HEK293T (cell line): Measurements from ENCODE around the gene TIGD1.

ENCODE experiments used
- BHLHE40 ChIP-seq: fragments of 450-650 bp; IDR thresholded peaks from 2 replicates; pipeline ENCODE4 v1.6.1; 2016; ENCODE audit warnings: mild to moderate bottlenecking, moderate library complexity, borderline replicate concordance
- ELF4 ChIP-seq: fragments of 450-650 bp; IDR thresholded peaks from 2 replicates; pipeline ENCODE4 v1.6.1; 2017; ENCODE audit warnings: antibody characterized with exemption
- FOXM1 ChIP-seq: fragments of 450-650 bp; IDR thresholded peaks from 2 replicates; pipeline ENCODE4 v1.6.1; 2017; ENCODE audit warnings: mild to moderate bottlenecking, borderline replicate concordance
- HDGF ChIP-seq: fragments of 450-650 bp; IDR thresholded peaks from 2 replicates; pipeline ENCODE4 v1.6.1; 2017; ENCODE audit warnings: antibody characterized with exemption, borderline replicate concordance
- L3MBTL2 ChIP-seq: fragments of 450-650 bp; conservative IDR thresholded peaks from 2 replicates; pipeline ENCODE4 v1.6.1; 2016; ENCODE audit warnings: mild to moderate bottlenecking
- LEF1 ChIP-seq: fragments of 450-650 bp; IDR thresholded peaks from 2 replicates; pipeline ENCODE4 v1.6.1; 2017; ENCODE audit warnings: mild to moderate bottlenecking, borderline replicate concordance
- SP1 ChIP-seq: fragments of 450-650 bp; IDR thresholded peaks from 2 replicates; pipeline ENCODE4 v1.6.1; 2017
- SUZ12 ChIP-seq: fragments of 450-650 bp; IDR thresholded peaks from 2 replicates; pipeline ENCODE4 v1.6.1; 2016; ENCODE audit warnings: mild to moderate bottlenecking
- TARDBP ChIP-seq: fragments of 450-650 bp; IDR thresholded peaks from 2 replicates; pipeline ENCODE4 v1.6.1; 2016
- ZNF384 ChIP-seq: fragments of 450-650 bp; IDR thresholded peaks from 2 replicates; pipeline ENCODE4 v1.6.1; 2016

DNA sequence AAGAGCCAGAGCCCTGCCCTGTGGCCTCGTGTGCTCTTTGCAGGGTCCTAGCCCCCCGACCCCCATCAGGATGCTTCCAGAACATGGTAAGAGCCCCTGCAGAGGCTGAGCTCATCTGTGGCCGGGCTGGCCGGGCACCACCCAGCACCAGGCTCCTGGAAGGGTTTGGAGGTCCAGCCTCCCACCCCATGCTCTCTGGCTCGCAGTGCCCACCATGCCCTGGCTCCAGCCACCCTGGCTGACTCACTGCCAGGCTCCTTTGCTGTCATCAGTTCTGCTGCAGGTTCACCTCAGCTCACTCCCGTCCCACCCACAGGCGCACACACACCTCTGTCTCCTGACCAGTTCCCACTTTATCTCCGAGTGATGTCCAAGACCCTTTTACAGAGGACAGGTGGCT is 37.7 kb upstream of the TIGD1 start:
- TF ChIP-seq ELF4 (no peak), TARDBP (no peak), FOXM1 (no peak), HDGF (no peak), BHLHE40 (no peak), L3MBTL2 (no peak), ZNF384 (no peak), SP1 (no peak), SUZ12 (no peak), LEF1 (no peak)
